COLO668 (cell line): ENCODE data around the gene TXNRD2.

ENCODE experiments used
- DNase-seq: peaks from one replicate; lab custom pipeline; 2025; ENCODE audit not compliant: unreplicated experiment; lab: John Stamatoyannopoulos, UW

The TXNRD2 gene

DNA sequence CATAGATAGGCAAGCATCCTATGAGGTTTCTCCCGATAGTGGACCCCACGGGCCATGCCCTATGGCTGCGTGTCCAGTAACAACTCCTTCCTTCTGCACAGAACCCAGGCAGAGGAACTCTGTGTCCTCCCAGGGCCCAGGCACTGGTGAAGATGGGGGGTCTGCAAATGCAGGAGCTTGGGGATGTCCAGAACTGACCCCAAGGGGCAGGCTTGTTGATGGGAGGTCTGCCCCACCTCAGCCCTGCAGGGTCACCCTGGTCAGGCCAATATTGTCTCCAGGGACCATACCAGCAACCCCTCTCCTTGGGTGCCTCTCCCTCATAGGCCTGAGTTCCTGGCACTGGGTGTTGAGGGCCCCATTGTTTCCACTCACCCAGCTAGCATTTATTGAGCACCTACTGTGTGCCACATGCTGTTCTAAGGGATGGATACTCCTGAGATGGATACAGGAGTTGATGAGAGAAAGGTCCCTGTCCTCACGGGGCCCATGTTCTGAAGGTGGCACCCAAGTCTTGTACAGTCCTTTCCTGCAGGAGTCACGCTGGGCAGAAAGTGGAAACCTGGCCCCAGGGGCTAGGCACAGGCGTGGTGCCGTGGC, 26.3 kb upstream of the TXNRD2 start:
- DNase-seq, result no peak

- DNase-seq, result no peak
Observed at GRCh38 chr22:19966908-19967750, 25.5 kb upstream of the TXNRD2 start.

- DNase-seq, result peak; percentile 39
Observed at GRCh38 chr22:19965771-19966709, 24.4 kb upstream of the TXNRD2 start.

DNA sequence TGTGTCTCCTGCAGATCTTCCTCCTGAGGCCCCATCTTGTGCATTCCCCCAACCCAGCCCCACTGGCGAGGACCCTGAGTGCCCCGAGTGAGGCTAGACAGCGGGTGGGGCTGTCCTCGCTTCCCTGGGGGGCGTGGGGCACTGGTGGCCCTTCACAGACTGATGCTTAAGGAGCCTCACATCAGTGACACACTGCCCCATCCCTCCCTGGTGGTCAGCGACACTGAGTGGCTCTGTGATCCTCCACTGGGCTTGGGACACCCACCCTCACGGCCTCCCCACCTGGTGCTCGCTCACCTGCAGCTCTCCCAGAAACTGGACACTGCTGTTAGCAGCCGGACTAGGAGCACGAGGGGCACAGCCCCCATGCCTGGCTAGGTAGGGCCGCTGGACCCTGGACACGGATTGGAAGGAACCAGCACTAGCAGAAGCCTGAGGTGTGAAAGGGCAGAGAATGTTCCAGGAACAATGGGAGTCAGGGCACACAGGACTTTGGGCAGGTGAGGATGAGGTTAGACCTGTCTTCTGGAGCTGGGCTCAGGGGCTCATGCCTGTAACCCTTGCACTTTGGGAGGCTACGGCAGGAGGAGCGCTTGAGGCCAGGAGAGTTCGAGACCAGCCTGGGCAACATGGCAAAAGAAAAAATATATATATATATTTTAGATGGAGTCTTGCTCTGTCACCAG, 23.2 kb upstream of the TXNRD2 start:
- DNase-seq, result no peak

DNA sequence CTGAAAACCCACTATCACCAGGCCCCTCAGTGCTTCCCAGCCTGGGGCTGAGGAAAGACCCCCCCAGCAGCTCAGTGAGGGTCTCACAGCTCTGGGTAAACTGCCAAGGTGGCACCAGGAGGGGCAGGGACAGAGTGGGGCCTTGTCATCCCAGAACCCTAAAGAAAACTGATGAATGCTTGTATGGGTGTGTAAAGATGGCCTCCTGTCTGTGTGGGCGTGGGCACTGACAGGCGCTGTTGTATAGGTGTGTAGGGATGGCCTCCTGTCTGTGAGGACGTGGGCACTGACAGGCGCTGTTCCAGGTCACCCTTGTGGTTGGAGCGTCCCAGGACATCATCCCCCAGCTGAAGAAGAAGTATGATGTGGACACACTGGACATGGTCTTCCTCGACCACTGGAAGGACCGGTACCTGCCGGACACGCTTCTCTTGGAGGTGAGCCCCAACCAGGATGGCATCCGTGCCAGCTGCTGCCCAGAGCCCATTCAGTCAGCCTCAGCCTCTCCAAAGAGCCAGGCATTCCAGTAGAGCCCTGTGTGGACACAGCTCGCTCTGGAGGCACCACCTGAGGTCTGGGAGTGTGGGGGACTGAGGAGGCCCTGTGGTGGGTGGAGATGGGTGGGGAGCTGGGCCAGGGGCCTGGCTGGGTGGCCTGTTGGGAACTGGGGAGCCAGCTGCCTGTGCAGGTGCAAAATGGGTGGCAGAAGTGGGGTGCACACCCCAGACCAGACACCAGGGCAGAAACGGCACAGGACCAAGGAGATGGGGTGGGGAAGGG, 22.4 kb upstream of the TXNRD2 start:
- no peak for DNase-seq

GRCh38 chr22:19962909-19963806, 21.5 kb upstream of the TXNRD2 start:
- DNase-seq, result peak; percentile 89

- DNase-seq, result peak; percentile 94
Observed at GRCh38 chr22:19962246-19962908, 20.8 kb upstream of the TXNRD2 start.

DNA sequence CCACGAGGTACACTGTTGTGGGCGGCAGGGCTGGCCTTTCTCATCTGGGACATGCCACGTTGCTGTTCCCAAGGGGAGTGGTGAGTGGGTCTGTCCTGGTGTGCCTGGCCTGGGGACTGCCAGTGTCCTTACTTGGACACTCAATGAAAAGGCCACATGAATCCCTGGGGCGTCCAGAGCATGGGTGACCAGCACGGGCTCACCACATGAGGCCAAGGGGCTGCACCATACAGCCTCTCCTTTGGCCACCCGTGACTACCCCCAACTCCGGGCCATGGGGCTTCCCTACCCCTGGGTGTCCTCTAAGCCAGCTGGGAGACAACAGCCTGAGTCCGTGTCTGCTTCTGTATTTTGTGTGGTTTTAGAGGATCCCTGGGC, 20.2 kb upstream of the TXNRD2 start:
- DNase-seq, result no peak

DNA sequence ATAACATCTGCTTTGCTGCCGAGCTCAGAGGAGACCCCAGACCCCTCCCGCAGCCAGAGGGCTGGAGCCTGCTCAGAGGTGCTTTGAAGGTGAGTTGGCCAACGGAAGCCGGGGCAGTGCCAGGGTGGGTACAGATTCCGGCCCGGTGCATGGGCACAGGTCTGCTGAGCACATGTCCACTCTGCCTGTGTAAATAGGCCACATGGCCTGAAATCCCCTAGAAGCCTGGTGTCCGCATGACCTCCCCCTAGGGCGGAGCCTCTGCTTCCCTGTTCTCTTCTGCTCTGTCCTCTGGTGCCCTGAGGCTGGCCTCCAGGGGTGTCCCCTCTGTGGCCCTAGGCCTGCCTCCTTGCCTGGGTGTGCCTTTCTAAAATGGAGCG, 19.6 kb upstream of the TXNRD2 start:
- DNase-seq, result no peak

- DNase-seq, result no peak
Observed at GRCh38 chr22:19960491-19961200, 19.0 kb upstream of the TXNRD2 start.

DNA sequence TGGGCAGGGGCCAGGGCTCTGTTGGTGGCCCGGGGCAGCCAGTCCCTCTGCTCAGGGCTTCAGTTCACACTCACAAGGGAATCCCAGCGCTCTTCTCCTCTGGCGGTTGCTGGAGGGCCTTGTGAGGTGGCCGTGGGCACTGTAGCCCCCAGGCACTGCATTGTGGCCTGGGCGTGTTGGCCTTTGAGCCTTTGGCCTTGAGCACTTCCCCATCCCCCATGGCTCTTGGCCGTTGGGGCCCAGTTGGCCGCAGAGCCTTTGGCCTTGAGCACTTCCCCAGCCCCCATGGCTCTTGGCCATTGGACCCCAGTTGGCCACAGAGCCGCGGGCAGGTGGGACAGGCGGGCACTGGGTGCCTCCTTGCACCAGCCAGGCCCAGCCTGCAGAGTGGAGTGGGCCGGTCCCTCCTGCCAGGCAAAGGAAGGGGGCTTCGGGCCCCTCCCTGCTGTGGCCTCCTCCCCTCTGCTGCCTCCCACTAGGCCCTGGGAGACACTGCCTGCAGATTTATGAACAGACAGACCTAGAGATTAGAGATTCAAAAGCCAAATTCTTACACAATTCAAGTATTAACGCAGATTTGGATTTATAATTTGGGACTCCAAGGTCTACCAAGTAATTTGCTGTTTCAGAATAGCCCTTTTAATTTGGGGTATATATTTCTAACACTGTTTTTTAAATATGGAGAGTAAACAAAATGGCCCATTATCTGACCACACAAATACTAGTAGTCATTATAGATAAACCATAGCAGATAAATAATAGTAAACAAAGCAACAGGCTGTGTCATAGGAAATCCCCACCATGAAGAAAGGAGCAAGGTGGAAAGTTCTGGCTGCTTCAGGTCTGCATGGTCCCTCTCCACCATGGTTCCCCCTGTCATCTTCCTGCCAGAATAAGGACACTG, 18.2 kb upstream of the TXNRD2 start:
- no peak for DNase-seq

GRCh38 chr22:19959043-19959586, 17.5 kb upstream of the TXNRD2 start:
- no peak for DNase-seq

DNA sequence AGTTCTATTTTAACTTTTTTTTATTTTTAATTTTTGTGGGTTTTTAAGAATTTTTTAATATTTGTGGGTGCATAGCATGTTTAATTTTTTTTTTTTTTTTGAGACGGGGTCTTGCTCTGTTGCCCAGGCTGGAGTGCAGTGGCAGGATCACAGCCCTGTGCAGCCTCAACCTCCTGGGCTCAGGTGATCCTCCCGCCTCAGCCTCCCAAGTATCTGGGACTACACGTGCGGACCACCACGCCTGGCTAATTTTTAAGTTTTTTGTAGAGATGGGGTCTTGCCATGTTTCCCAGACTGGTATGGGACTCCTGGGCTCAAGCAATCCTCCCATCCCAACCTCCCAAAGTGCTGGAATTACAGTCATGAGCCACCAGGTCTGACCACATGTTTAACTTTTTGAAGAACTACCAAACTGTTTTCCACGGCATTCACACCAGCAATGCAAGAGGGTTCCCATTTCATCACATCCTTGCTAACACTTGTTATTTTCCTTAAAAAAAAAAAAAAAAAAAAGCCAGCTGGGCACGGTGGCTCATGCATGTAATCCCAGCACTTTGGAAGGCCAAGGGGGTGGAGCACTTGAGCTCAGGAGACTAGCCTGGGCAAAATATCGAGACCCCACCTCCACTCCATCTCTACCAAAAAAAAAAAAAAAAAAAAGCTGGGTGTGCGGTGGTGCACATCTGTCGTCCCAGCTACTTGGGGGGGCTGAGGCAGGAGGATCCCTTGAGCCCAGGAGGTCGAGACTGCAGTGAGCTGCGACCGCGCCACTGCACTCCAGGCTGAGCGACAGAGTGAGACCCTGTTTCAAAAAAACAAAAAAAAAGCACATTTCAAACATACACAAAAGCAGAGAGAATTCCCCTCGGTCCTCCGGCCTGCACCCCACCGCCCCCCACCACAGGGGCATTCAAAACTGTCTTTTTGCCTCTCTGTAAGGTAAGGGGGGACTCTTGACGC, 16.7 kb upstream of the TXNRD2 start:
- DNase-seq, result no peak

GRCh38 chr22:19957445-19957844, 15.8 kb upstream of the TXNRD2 start:
- DNase-seq, result no peak

DNA sequence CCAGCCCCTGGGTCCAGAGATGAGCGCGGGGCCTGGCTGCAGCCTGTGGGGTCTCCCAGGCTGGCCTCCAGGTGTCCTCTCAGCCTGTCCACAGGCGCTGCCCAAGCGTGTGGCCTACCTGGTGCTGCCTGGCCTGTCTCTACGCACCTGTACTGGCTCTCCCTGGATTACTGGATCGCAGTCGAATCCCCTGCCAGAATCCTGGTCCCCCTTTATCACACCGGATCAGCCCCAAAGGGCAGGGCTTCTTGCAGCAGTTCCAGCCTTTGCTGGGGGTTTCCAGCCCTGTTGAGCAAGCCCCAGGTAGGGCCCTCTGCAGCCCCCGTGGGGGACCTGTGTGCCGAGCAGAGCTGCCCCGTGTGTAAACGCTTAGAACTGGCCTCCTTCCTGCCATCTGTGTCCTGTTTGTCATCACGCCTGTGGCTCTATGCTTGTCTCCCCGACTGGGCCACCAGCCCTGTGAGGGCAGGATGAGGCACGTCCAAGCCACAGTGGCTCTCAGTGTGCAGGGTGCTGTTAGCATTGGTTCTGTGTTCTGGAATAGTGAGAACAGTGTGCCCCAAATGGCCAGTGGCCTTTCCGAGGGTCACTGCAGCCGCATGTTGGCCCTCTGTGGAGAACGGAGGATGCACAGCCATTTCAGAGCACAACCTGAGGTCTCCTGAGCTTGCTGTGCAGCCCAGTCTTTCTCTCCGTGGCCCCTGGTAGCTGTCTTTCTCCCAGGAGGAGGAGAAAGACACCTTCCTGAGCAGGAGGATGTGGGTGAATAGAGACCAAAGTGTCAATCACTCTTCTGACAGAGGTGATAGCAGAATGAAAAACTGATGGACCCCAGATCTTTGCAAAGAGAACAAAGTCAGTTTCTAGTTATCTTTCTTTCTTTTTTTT, 13.9 kb upstream of the TXNRD2 start:
- DNase-seq, result no peak
